ENCODE data around the gene LRRC49.
"Not testable (repeated sequence)": the region's sequence is repeated elsewhere in the genome, so short reads cannot be mapped to it uniquely, and the experiment has no call there.

Gene LRRC49

GRCh38 chr15:70892002-70892911 is at the start of gene LRRC49, which contains the start of gene THAP10:
LRRC49 (plus strand) TSS chr15:70892826; CDS start chr15:70892895, 69 bp downstream.
THAP10 (minus strand) TSS chr15:70892433; CDS start chr15:70892272, 161 bp downstream.
- DNase-seq, result peak; percentile 60

DNA sequence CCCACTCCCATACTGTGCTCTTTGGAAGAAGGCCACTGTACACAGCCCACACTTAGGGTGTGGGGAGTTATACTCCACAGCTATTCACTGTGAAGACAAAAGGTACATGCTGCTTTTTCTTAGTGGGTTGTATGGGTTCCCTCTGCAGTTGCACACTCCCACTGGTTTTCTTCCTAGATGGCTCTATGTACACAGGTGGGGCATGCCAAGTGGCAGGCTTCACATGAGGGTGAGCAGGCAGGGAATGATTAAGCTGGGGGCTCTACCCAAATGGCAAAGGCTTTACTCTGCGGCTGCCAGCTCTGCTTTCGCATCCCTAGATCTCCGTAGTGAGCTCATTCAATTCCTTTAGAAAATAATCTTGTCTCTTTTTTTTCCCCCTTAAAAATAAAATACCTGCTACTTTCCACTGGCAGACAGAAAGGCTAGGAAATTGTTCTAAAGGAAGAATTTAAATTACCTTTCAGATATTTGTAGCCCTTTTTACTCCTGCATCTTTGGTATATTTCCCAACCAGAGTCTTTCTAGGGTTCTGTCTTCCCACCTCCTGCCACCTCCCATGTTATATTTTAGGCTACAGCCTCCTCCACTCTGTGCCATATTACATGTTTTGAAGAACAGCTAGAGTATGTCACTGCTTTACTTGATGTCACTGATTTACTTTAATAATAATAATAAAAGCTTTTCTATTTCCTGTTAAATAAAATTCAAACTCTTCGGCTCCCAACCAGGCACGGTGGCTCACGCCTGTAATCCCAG is 46.8 kb upstream of the LRRC49 start:
- no peak for DNase-seq

DNA sequence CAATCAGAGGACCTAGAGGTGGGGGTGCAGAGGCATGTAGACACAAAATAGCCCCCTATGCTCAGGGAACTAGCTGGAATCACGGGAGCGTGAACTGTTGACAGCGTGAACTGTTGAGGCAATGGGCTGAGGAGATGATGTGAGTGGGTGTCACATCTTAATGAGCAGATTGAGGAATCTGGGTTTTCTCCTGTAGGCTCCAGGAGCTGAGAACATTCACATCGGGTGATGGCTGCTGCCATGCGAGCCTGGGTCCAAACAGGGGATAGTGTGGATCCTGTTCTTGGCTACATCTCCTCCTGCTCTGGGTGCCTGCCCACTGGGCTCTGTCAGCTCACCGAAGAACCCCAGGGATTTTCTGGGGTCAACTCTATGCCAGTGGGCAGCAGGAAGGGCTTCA is 40.7 kb upstream of the LRRC49 start:
- DNase-seq, result no peak

DNA sequence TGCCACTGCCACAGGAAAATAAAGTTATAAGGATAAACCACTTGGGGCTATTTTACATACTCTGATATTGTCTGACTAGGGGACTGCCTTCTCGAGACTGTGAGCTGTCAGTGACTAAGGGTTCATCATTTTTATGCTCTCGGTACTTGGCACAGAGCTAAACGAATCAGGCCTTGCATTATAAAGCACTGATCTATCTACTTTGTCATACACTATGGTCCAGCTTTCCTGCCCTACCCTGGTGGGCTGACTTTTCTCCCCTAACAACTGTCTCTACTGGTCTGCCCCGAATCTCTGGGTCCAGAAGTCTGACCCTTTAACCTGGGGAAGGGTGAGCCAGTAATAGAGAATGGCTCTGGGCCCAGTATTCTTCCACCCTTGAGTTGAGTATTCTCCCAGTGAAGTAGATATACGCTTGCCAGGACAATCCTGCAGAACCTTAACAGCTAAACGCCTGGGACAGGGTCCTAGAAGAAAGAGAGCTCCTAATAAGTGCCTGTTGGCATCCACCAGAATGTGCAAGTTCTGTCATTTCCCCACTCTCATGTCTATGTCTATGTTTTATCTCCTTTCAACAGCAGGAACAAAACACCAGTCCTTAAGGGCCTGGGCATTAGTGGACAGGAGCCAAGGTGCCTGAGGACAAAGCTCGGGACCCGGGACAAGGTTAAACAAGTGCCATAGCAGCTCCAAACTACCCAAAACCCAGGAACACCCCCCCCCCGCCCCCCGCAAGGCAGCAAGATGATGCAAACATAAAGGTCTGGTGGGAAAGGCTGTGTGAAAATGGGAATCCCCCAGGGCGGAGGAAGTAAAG is 39.9 kb upstream of the LRRC49 start:
- no peak for DNase-seq

DNA sequence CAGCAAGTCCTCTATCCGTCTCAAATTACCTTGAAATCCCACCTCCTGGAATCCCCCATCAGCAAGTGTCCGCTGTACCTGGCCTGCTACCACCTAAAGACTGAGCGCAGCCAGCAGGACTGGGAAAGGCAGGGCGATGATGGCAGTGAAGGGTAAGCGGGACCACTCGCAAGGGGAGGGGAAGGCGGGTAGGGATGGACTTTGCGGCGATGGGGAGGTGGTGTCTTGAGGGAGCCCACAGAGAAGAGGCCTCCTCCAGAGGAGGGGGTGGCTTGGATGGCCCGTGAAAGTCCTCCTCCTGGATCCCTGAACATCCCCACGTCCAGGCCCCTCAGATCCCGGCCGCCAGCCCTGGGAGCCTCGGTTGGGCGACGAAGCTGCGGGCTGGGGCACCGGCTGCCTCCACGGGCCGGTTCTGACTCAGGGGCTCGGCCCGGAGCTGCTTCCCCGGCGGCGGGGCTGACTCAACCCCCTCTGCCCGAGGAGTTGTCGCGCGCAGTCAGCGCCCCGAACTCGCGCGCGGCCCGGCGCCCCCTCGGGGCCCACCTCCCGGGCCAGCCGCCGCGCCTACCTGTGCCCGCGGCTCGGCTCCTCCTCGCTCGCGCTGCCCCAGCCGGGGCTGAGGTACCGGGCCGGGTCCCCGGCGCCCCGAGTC is 39.2 kb upstream of the LRRC49 start:
- no peak for DNase-seq

- no peak for DNase-seq
Measured at GRCh38 chr15:70853973-70854665, 38.5 kb upstream of the LRRC49 start, which contains the start of gene LARP6. LARP6 (minus strand) TSS chr15:70854157; CDS start chr15:70854088, 69 bp downstream.

DNA sequence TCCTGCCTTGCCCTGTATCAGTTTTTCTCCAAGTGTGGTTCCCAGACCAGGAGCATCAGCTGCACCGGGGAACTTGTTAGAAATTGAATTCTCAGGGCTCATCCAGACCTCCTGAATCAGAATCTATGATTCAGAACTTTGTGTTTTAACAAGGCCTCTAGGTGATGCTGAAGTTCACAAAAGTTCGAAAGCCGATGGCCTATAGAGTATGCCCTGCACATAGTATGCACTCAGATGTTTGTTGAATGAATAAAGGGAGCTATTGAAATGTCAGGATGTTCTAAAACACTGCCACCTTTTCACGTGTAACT is 38.0 kb upstream of the LRRC49 start:
- no peak for DNase-seq

- no peak for DNase-seq
Measured at GRCh38 chr15:70855764-70856163, 36.9 kb upstream of the LRRC49 start.

DNA sequence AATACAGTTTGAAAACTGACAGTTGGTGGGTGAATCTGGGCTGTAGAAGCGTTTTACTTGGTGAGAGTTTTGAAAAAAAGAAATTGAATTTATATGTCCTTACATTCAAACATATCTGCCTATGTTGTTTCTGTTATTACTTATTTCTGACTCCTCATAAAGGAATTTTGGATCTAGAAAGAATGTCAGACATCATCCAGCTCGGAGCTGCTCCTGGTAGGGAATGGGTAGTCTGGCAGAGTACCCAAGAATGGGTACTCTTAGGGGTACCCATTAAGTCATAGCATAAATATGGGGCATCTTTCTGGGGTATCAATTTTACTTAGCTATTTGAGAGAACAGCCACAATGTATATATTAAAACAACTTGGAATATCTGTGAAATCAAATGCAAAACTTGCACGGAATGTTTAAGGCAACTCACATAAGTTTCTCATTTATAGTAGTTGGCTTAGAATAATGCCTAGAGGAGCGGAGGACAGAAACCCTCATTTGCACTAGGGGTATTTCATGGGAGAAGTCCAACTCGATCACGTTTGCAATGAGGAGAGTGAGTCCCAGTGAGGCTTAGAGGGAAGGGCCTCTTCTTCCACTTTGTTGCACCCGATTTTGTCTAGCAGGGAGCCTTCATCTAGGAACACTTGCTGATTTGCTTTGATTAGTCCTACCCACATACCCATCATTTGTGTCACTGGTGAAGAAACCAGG is 36.3 kb upstream of the LRRC49 start:
- no peak for DNase-seq

DNA sequence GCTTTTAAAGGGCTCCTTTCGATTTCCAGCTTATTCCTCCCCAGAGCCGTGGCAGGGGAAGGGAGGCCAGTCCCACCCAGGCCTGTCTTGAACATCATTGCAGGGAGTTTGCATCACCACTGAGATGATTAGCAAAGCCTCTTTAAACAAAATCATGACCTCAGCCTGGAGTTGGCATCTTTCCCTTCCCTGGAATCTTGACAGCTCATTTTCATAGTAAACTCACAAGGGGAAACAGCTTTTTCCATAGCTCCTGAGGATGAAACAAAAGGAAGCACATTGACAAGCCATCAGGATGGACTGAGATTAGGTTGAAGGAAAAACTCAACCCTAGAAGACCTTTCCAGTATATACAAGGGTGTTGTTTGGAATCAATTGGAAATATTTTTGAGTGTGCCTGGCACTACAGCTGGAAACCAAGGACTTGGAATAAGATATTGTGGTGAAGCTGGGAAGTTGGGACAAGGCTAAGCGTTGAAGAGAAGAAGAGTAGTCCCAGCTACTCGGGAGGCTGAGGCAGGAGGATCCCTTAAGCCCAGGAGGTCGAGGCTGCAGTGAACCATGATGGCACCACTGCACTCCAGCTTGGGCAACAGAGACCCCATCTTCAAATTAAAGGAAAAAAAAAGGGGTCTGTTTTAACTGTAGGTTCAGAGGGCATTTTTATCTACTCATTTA is 35.6 kb upstream of the LRRC49 start:
- DNase-seq, result no peak

DNA sequence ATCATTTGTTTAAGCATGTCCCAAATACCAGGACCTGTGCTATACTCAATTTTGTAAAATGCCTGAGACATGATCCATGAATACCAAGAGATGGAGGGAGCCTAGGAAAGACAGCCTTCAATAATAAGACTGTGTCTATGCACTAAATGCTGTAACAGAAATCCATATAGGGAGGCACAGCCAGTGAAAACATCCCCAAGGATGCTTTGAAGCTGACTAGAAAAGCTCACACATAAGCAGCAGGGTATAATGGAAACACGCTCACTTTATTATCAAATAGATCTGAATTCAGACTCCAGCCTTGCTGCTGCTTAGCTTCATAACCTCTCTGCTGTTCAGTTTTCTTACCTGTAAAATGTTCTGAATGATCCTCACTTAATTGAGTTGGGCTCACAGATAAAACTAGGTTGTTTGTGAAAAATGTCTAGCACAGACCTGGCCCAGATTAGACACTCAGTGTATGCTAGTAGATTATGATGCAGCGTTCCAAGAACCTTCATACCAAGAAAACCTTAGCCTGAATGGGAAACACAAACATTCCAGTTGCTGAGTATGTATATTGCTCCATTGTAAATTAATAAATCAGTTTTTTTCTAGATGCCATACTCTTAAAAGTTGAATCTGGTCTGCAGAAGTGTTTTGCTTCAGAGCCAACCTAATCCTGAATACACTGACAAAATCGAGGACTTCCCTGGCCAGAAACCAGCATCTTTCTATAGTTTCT is 34.9 kb upstream of the LRRC49 start:
- DNase-seq, result no peak

DNA sequence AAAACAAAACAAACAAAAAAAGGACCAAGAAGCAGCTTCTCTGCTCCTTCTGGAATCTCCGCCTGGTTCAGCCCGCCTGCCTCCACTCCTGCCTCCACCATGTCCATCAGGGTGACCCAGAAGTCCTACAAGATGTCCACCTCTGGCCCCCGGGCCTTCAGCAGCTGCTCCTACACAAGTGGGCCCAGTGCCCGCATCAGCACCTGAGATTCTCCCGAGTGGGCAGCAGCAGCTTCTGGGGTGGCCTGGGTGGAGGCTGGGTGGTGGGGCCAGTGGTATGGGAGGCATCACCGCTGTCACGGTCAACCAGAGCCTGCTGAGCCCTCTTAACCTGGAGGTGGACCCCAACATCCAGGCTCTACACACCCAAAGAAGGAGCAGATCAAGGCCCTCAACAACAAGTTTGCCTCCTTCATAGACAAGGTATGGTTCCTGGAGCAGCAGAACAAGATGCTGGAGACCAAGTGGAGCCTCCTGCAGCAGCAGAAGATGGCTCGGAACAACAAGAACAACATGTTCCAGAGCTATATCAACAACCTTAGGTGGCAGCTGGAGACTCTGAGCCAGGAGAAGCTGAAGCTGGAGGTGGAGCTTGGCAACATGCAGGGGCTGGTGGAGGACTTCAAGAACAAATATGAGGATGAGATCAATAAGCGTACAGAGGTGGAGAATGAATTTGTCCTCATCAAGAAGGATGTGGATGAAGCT is 33.9 kb upstream of the LRRC49 start:
- not testable (repeated sequence) for DNase-seq

- DNase-seq, result no peak
Measured at GRCh38 chr15:70859322-70859908, 33.2 kb upstream of the LRRC49 start.

DNA sequence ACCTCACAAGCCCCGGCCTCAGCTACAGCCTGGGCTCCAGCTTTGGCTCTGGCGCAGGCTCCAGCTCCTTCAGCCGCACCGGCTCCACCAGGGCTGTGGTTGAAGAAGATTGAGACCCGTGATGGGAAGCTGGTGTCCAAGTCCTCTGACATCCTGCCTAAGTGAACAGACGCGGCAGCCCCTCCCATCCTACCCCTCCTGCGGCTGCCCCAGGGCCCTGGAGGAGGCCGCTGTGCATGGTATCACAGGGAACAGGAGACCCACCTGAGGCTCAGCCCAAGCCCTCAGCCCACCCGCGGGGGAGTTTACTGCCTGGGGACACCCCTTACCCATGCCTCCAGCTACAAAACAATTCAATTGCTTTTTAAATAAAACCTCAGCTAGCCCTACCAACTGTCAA is 32.6 kb upstream of the LRRC49 start:
- DNase-seq, result no peak

DNA sequence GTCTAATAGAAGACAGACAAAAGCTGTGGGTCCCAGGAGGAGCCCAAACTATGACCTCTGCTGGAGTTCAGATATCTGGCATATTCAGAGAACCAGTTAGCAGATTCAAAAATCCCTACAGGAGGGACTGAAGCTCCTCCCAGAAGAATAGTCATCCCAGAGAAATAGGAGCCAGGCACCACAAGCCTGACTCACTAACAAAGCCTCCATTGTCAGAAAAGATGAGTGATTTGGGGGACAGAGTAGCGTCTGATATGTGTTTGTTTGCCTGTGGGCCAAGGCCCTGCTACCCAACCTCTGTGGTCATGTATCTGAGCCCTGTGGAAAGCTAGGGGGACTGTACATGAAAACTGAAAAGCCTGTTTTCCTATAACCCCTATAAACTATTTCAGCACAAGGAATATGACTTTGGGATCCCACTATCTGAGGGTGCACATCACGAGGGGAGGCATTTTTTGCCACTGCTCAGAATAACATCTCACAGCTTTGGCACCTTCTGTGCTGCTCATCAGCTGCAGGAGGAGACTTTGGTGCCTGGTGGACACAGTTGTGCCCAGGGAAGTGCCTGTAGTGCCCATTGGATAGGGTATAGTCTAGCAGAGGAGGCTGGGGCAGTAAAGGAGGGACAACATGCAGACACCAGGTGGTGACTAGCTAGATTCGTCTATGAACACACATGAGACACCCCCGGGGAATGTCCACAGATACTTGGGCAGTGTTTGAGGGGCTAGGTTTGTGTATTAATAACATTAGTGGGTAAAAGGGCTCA is 29.0 kb upstream of the LRRC49 start:
- no peak for DNase-seq

DNA sequence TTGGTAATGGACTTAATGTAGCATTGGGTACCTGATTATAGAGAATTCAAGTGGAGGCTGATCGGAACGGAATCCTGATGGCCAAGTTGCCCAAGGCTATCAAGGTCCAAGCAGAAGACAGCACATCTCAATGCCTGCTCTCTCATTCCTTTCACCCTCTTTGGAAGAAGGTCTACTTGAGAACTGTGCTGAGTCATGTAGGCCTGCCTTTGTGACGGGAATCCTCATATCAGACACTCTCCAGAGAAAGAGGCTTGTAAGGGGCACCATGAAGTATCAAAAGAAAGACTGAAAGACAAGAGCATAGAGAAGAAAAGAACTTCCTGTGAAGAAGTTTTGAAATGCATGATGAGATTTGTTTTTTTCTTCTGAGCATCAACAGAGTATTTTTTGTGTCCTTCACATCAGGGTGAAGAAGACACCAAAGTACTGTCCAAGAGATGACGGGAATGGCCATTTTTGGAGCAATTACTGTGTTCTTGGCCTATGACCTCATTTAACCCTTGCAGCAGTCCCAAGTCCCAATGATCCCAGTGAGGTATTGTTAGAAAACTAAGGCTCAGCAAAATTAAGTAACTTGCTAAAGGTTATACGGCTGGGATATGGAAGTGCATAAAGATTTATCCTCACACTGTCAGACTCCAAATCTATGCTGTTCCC is 25.5 kb upstream of the LRRC49 start:
- DNase-seq, result no peak

DNA sequence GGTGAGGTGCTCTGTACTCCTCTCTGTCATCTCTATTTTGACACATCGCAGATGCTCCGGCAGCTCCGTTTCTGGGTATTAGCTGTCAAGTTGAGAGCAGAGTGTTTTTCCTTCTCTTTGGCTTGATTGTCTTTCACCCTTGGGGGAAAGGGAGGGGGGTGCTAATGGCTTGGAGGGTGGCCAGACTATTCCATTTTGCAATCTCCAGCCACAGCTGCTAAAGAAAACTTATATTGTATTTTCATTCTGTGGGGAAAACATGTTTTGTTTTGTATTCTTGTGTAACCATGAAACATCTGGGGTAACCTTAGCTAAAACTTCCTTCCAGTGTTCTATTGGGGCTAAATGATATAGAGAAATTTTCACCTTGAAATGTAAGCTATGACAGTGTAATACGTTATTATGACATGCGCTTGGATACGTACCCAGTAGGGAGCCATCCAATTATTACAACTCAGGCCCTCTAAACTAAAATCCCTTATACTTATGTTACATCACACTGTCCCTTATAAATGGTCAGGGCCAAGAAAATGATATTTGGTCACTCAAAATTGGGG is 24.6 kb upstream of the LRRC49 start:
- no peak for DNase-seq
